Glutamatergic neuron (in vitro differentiated cells): ENCODE measurements around the gene SPPL2B. TPM values are rescaled to one million over a fixed set of nuclear protein-coding genes. Genes with fewer than 3 reads are reported as not detected.

Source experiments
- DNase-seq: peaks from one replicate; pipeline ENCODE4 v3.0.0; 2022
- H3K27ac Mint-ChIP-seq: one replicate; pipeline ENCODE4 v1.8.0; 2020; ENCODE audit warnings: mild to moderate bottlenecking, mixed read lengths, inconsistent platforms; ENCODE audit not compliant: unreplicated experiment
- H3K27me3 Mint-ChIP-seq: one replicate; pipeline ENCODE4 v1.8.0; 2020; ENCODE audit warnings: mild to moderate bottlenecking, moderate library complexity, mixed read lengths, inconsistent platforms; ENCODE audit not compliant: unreplicated experiment
- H3K36me3 Mint-ChIP-seq: one replicate; pipeline ENCODE4 v1.8.0; 2020; ENCODE audit warnings: mild to moderate bottlenecking, mixed read lengths, inconsistent platforms; ENCODE audit not compliant: unreplicated experiment
- H3K4me1 Mint-ChIP-seq: one replicate; pipeline ENCODE4 v1.8.0; 2020; ENCODE audit warnings: mild to moderate bottlenecking, low read depth, mixed read lengths, inconsistent platforms; ENCODE audit not compliant: unreplicated experiment
- H3K4me3 Mint-ChIP-seq: one replicate; pipeline ENCODE4 v1.8.0; 2020; ENCODE audit warnings: mild to moderate bottlenecking, mixed read lengths, inconsistent platforms; ENCODE audit not compliant: unreplicated experiment
- H3K9me3 Mint-ChIP-seq: one replicate; pipeline ENCODE4 v1.8.0; 2020; ENCODE audit warnings: mild to moderate bottlenecking, moderate library complexity, mixed read lengths, inconsistent platforms; ENCODE audit not compliant: unreplicated experiment
- total RNA-seq: library from RNA; stranded (reverse); fragmentation: NEBNext Ultra II Directional; extraction: Animal tissue kit (Norgen Biotek cat#: 25700); gene quantifications from one replicate; pipeline ENCODE4 v1.2.1, GENCODE V29; 2021; ENCODE audit not compliant: unreplicated experiment
- TF ChIP-seq, protein P1 (sequence below): fragments of 200-600 bp; sonication (generic); IDR thresholded peaks from one replicate; pipeline ENCODE4 v1.5.0; 2021; ENCODE audit not compliant: partially characterized antibody, unreplicated experiment

Gene SPPL2B
- total RNA-seq, 1 donor from 2014 or later = 166 TPM

DNA sequence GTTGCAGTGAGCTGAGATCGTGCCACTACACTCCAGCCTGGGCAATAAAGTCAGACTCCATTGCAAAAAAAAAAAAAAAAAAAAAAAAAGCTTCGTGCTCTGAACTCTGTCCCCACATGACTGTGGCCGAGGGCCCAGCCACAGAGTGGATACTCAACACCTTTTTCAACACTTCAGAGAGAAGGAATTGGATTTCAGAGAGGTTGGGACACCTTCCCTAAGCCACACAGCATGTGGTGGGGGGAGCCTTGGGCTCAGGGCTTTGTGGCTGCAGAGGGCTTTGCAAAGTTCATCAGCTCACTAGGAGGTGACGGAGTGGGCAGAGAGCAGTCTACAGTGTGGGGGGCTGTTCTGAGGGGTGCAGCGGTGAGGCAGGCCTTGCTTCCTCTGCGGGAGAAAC, 9.6 kb upstream of the SPPL2B start:
- DNase-seq = no peak
- H3K36me3 Mint-ChIP-seq = peaks cover 5% of the 10 kb centered on the region
- no peak overlapping the region for H3K27ac Mint-ChIP-seq
- H3K9me3 Mint-ChIP-seq = peaks cover 6% of the 10 kb centered on the region
- peaks cover 3% of the 10 kb centered on the region for H3K27me3 Mint-ChIP-seq
- H3K4me3 Mint-ChIP-seq = no peak overlapping the region
- TF ChIP-seq, protein P1, sequence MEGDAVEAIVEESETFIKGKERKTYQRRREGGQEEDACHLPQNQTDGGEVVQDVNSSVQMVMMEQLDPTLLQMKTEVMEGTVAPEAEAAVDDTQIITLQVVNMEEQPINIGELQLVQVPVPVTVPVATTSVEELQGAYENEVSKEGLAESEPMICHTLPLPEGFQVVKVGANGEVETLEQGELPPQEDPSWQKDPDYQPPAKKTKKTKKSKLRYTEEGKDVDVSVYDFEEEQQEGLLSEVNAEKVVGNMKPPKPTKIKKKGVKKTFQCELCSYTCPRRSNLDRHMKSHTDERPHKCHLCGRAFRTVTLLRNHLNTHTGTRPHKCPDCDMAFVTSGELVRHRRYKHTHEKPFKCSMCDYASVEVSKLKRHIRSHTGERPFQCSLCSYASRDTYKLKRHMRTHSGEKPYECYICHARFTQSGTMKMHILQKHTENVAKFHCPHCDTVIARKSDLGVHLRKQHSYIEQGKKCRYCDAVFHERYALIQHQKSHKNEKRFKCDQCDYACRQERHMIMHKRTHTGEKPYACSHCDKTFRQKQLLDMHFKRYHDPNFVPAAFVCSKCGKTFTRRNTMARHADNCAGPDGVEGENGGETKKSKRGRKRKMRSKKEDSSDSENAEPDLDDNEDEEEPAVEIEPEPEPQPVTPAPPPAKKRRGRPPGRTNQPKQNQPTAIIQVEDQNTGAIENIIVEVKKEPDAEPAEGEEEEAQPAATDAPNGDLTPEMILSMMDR = no peak
- H3K4me1 Mint-ChIP-seq = peaks cover 7% of the 10 kb centered on the region

DNA sequence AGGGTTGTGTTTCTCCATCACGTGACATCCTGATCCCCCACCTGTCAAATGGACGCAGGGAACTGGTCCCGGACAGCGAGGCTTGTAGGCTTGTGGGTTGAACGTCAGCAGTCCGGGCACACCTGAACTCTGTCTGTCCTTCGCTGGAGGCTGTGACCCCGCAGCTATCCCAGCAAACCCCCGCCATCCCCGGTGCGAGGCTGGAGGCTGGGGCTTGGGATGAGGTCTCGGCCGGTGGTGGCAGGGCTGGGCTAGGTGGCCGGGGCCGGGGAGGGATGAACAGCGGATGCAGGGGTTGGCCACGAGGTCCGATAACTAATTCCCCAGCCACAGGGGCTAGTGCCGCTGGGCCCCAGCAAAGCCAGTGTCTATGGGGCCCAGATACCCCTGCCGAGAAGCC, 8.9 kb upstream of the SPPL2B start:
- peaks cover 12% of the 10 kb centered on the region for H3K9me3 Mint-ChIP-seq
- H3K4me3 Mint-ChIP-seq = no peak overlapping the region
- TF ChIP-seq, protein P1 = no peak
- H3K27ac Mint-ChIP-seq = no peak overlapping the region
- DNase-seq = no peak
- peaks cover 13% of the 10 kb centered on the region for H3K4me1 Mint-ChIP-seq
- H3K27me3 Mint-ChIP-seq = peaks cover 9% of the 10 kb centered on the region
- peaks cover 5% of the 10 kb centered on the region for H3K36me3 Mint-ChIP-seq

DNA sequence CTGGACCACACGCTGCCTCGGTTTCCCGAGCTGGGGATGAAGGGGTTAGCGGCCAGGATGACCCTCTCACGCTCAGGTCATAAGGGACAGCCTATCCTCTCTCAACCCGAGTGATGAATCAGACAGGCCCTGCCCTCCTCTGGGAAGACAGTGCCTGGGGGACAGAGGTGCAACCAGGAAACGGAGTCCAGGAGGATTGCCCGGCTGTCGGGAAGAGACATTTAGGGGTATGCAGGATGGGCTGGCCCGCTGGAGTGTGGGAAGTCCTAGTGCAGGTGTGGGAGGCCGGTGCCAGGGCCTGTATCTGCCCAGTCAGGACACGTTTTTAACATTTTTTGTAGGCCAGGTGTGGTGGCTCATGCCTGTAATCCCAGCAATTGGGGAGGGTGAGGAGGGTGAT, 8.4 kb upstream of the SPPL2B start:
- DNase-seq = no peak
- peaks cover 10% of the 10 kb centered on the region for H3K27me3 Mint-ChIP-seq
- TF ChIP-seq, protein P1 = no peak
- H3K4me3 Mint-ChIP-seq = no peak overlapping the region
- peaks cover 2% of the 10 kb centered on the region for H3K36me3 Mint-ChIP-seq
- H3K9me3 Mint-ChIP-seq = peaks cover 11% of the 10 kb centered on the region
- H3K27ac Mint-ChIP-seq = no peak overlapping the region
- peaks cover 16% of the 10 kb centered on the region for H3K4me1 Mint-ChIP-seq

DNA sequence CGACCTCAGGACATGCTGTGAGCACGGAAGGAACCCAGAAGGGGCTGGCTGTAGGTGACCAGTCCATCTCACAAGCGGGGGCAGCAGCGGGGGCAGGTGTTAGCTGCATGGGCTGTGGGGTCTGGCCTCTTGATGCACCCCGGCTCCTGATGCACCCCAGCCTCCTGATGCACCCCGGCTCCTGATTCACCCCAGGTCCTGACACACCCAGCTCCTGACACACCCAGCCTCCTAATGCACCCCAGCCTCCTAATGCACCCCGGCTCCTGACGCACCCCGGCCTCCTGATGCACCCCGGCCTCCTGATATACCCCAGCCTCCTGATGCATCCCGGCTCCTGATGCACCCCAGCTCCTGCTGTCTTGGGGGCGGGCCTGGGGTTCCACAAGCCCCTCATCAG, 7.5 kb upstream of the SPPL2B start:
- Mint-ChIP-seq H3K4me1 (peaks cover 22% of the 10 kb centered on the region), H3K27ac (no peak overlapping the region), H3K4me3 (no peak overlapping the region), H3K9me3 (peaks cover 13% of the 10 kb centered on the region), H3K36me3 (no peaks in the 10 kb centered on the region), H3K27me3 (peaks cover 11% of the 10 kb centered on the region)
- TF ChIP-seq, protein P1 = no peak
- no peak for DNase-seq

DNA sequence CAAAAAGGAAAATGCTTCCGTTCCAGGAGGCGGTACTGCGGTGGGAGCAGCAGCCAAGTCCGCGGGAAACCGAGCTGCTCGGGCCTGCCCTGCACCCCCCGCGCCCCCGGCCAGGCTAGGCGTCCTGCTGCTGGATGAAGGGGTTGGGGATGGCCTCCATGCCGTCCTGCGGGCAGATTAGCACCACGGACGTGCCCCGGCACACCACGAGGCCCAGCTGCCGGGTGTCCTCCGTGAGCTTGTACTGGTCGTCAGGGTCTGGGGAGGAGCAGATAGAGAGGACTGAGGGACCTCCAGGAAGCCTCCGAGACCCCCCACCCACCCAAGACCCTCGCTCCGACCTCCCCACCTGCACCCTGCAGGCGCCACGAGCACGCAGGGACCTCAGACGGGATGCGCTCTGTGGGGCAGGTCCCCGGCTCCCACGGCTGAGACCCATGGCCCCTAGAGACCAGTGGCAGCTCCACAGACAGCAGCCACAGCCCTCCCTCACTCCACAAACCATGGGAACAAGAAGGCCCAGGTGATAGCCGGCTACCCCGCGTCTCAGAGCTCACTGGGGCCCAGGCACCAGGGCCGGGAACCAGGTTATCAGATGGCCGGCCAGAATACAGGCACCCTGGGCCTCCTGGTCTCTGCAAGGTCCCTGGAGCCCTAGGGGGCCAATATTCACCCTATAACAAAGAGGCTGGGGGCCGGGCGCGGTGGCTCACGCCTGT, 6.8 kb upstream of the SPPL2B start:
- DNase-seq = no peak
- H3K27me3 Mint-ChIP-seq = peaks cover 13% of the 10 kb centered on the region

More for the DNA sequence above, 6.8 kb upstream of the SPPL2B start:
- TF ChIP-seq, protein P1 = no peak
- Mint-ChIP-seq H3K9me3 (peaks cover 13% of the 10 kb centered on the region), H3K4me3 (no peak overlapping the region), H3K27ac (no peak overlapping the region), H3K4me1 (peaks cover 26% of the 10 kb centered on the region), H3K36me3 (no peaks in the 10 kb centered on the region)
